H1 (cell line): Measurements from ENCODE around the gene POLR2A. TPM values are rescaled to one million over a fixed set of nuclear protein-coding genes. Genes with fewer than 3 reads are reported as not detected.
A peak's percentile ranks its signal among the peaks of the same experiment; 100 is the strongest.

Source experiments
- ASH2L ChIP-seq: fragments of 200-600, 300-600 bp; sonication (generic); IDR thresholded peaks from one replicate; pipeline ENCODE4 v1.7.1; 2017; ENCODE audit warnings: low read length
- FOSL1 ChIP-seq: IDR thresholded peaks from 2 replicates; pipeline ENCODE4 v1.6.1; 2011; ENCODE audit warnings: mild to moderate bottlenecking, low read depth, low read length, moderate library complexity; ENCODE audit not compliant: insufficient read depth
- KDM4A ChIP-seq: IDR thresholded peaks from one replicate; pipeline ENCODE4 v1.7.1; 2012; ENCODE audit warnings: low read depth, mild to moderate bottlenecking, moderate library complexity, low read length, inconsistent platforms; ENCODE audit not compliant: severe bottlenecking
- MAX ChIP-seq: IDR thresholded peaks from 2 replicates; pipeline ENCODE4 v1.6.1; 2012; ENCODE audit warnings: inconsistent platforms
- POLR2A ChIP-seq, 2 experiments: IDR thresholded peaks; 1 replicate in 1 of 2; 2 replicates in 1 of 2; pipeline ENCODE4 v1.6.1; 2011; ENCODE audit warnings: low read depth in 2 of 2, low read length in 2 of 2, mild to moderate bottlenecking in 2 of 2; ENCODE audit errors: control extremely low read depth in 1 of 2
- SIN3A ChIP-seq, 2 experiments: IDR thresholded peaks in 1 of 2; conservative IDR thresholded peaks in 1 of 2; 2 replicates each; pipeline ENCODE4 v1.6.1; 2011 to 2012; ENCODE audit warnings: low read length in 2 of 2, improper control_type of control experiment in 1 of 2, low read depth in 1 of 2, mild to moderate bottlenecking in 1 of 2
- TAF7 ChIP-seq: optimal IDR thresholded peaks from 2 replicates; pipeline ENCODE3; 2011; ENCODE audit warnings: low read depth, mild to moderate bottlenecking, inconsistent platforms, low read length, moderate library complexity, borderline replicate concordance
- polyA plus RNA-seq, 7 experiments: library from polyadenylated mRNA; depleted of rRNA in 3 of 7; stranded (reverse) in 5 of 7; unstranded in 2 of 7; fragments of >200 nt in 5 of 7; fragments of 200-250 nt in 2 of 7; gene quantifications; 1 replicate in 5 of 7; 2 replicates in 1 of 7; 4 replicates in 1 of 7; pipeline versions ENCODE4 v1.2.1 to v1.2.3, GENCODE V29; 2011 to 2013; ENCODE audit warnings: missing spikeins in 2 of 7, mixed read lengths in 2 of 7
- total RNA-seq: library from RNA; stranded (reverse); fragmentation: NEBNext Ultra II Directional; extraction: Animal tissue kit (Norgen Biotek cat#: 25700); gene quantifications from 2 replicates; pipeline ENCODE4 v1.2.1, GENCODE V29; 2021
- TF ChIP-seq, protein P1 (sequence below): IDR thresholded peaks from 2 replicates; pipeline ENCODE4 v1.6.1; 2011; ENCODE audit warnings: low read length, improper control_type of control experiment
- TF ChIP-seq, protein P2 (sequence below): IDR thresholded peaks from 2 replicates; pipeline ENCODE4 v1.6.1; 2012; ENCODE audit warnings: inconsistent platforms

POLR2A gene
- total and polyA plus RNA-seq, 2 of the 8 experiments (the other 6 are each of a cell fraction or from before 2014, with no cell fraction given) = 26.8 to 150 TPM

- TF ChIP-seq SIN3A (conservative IDR thresholded peaks at IDR 0.05 in 1 of 2, IDR thresholded peaks at IDR 0.05 in 1 of 2; ENCODE audit: low read depth in 1 of 2, low read length in 2 of 2) (peak in 1 of 2 experiments; percentile 45; a peak in 1 of 4 replicates), FOSL1 (no peak), KDM4A (peak; percentile 84), TAF7 (peak; percentile 43), POLR2A (IDR thresholded peaks at IDR 0.05; ENCODE audit: control extremely low read depth in 1 of 2, low read depth in 2 of 2, low read length in 2 of 2) (no peak), ASH2L (peak; percentile 72), MAX (no peak; the same call in 1 of the 2 replicates)
- TF ChIP-seq, protein P1, sequence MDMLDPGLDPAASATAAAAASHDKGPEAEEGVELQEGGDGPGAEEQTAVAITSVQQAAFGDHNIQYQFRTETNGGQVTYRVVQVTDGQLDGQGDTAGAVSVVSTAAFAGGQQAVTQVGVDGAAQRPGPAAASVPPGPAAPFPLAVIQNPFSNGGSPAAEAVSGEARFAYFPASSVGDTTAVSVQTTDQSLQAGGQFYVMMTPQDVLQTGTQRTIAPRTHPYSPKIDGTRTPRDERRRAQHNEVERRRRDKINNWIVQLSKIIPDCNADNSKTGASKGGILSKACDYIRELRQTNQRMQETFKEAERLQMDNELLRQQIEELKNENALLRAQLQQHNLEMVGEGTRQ = no peak
- TF ChIP-seq, protein P2, sequence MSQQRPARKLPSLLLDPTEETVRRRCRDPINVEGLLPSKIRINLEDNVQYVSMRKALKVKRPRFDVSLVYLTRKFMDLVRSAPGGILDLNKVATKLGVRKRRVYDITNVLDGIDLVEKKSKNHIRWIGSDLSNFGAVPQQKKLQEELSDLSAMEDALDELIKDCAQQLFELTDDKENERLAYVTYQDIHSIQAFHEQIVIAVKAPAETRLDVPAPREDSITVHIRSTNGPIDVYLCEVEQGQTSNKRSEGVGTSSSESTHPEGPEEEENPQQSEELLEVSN = no peak
These were observed 39.2 kb upstream of the POLR2A start, which contains the start of gene CHRNB1 (continued) for GRCh38 chr17:7444682-7445618.
